SJSA1 (cell line): ENCODE measurements around the gene CCDC63. TPM values are rescaled to one million over a fixed set of nuclear protein-coding genes. Genes with fewer than 3 reads are reported as not detected.

Experiments
- DNase-seq, 2 experiments: peaks; one replicate each; pipeline ENCODE4 v3.0.0-alpha.2; 2015 to 2020; ENCODE audit warnings: low spot score in 2 of 2, low read depth in 1 of 2
- H3K27ac ChIP-seq: fragments of 250-450 bp; sonication (Bioruptor Pico); 2 replicates; pipeline ENCODE4 v1.5.1; 2020; ENCODE audit warnings: mild to moderate bottlenecking, moderate library complexity
- H3K27me3 ChIP-seq: fragments of 250-450 bp; sonication (Bioruptor Pico); replicated peaks from 2 replicates; pipeline ENCODE4 v1.5.1; 2020; ENCODE audit warnings: mild to moderate bottlenecking, moderate library complexity
- H3K36me3 ChIP-seq: fragments of 250-450 bp; sonication (Bioruptor Pico); 2 replicates; pipeline ENCODE4 v1.5.1; 2020; ENCODE audit warnings: mild to moderate bottlenecking
- H3K4me1 ChIP-seq: fragments of 250-450 bp; sonication (Bioruptor Pico); replicated peaks from 2 replicates; pipeline ENCODE4 v1.6.1; 2021; ENCODE audit warnings: mild to moderate bottlenecking
- H3K4me3 ChIP-seq: fragments of 250-450 bp; sonication (Bioruptor Pico); 2 replicates; pipeline ENCODE4 v1.5.1; 2020; ENCODE audit warnings: mild to moderate bottlenecking
- H3K9me3 ChIP-seq: fragments of 250-450 bp; sonication (Bioruptor Pico); replicated peaks from 2 replicates; pipeline ENCODE4 v1.5.1; 2020; ENCODE audit warnings: mild to moderate bottlenecking
- total RNA-seq: library from RNA; depleted of rRNA; stranded (reverse); fragments of >200 nt; shearing (Covaris generic); gene quantifications from 2 replicates; pipeline ENCODE4 v1.2.3, GENCODE V29; 2014

CCDC63 gene
- total RNA-seq, 1 experiment from 2014 or later, result not detected

- no peak overlapping the region for H3K4me3 ChIP-seq
- no peaks in the 10 kb centered on the region for H3K4me1 ChIP-seq
- H3K27ac ChIP-seq, result no peak overlapping the region
- no peak for DNase-seq
- H3K9me3 ChIP-seq, result no peaks in the 10 kb centered on the region
- no peaks in the 10 kb centered on the region for H3K27me3 ChIP-seq
- no peaks in the 10 kb centered on the region for H3K36me3 ChIP-seq
Observed at GRCh38 chr12:110874351-110874750, 27.6 kb downstream of the CCDC63 start.

GRCh38 chr12:110874781-110875180 is 28.0 kb downstream of the CCDC63 start:
- Histone ChIP-seq H3K36me3 (no peaks in the 10 kb centered on the region), H3K9me3 (no peaks in the 10 kb centered on the region)

GRCh38 chr12:110880651-110881050 is 33.9 kb downstream of the CCDC63 start:
- Histone ChIP-seq H3K9me3 (no peaks in the 10 kb centered on the region), H3K4me1 (no peaks in the 10 kb centered on the region), H3K36me3 (no peaks in the 10 kb centered on the region), H3K27ac (no peak overlapping the region), H3K4me3 (no peak overlapping the region), H3K27me3 (no peaks in the 10 kb centered on the region)
- DNase-seq, result no peak

More at GRCh38 chr12:110874781-110875180, 28.0 kb downstream of the CCDC63 start:
- no peak overlapping the region for H3K27ac ChIP-seq
- no peaks in the 10 kb centered on the region for H3K4me1 ChIP-seq
- no peak for DNase-seq
- H3K4me3 ChIP-seq, result no peak overlapping the region
- no peaks in the 10 kb centered on the region for H3K27me3 ChIP-seq

- Histone ChIP-seq H3K27me3 (no peaks in the 10 kb centered on the region), H3K27ac (no peak overlapping the region), H3K4me1 (no peaks in the 10 kb centered on the region), H3K4me3 (no peak overlapping the region), H3K9me3 (no peaks in the 10 kb centered on the region), H3K36me3 (no peaks in the 10 kb centered on the region)
- no peak for DNase-seq
Observed at GRCh38 chr12:110883251-110883650, 36.5 kb downstream of the CCDC63 start.

GRCh38 chr12:110885152-110885840 is 38.5 kb downstream of the CCDC63 start:
- no peak overlapping the region for H3K4me3 ChIP-seq
- H3K36me3 ChIP-seq, result no peaks in the 10 kb centered on the region
- H3K27me3 ChIP-seq, result no peaks in the 10 kb centered on the region
- no peaks in the 10 kb centered on the region for H3K4me1 ChIP-seq
- H3K27ac ChIP-seq, result no peak overlapping the region
- DNase-seq, result no peak
- no peaks in the 10 kb centered on the region for H3K9me3 ChIP-seq

GRCh38 chr12:110888256-110888991 is 41.6 kb downstream of the CCDC63 start:
- H3K27me3 ChIP-seq, result no peaks in the 10 kb centered on the region
- H3K36me3 ChIP-seq, result no peaks in the 10 kb centered on the region
- no peak overlapping the region; the same call in 1 of the 2 replicates for H3K4me3 ChIP-seq
- H3K27ac ChIP-seq, result no peak overlapping the region
- no peaks in the 10 kb centered on the region; the same call in 1 of the 2 replicates for H3K4me1 ChIP-seq
- DNase-seq, result no peak
- no peaks in the 10 kb centered on the region for H3K9me3 ChIP-seq

GRCh38 chr12:110889361-110889760 is 42.6 kb downstream of the CCDC63 start:
- no peaks in the 10 kb centered on the region; the same call in 1 of the 2 replicates for H3K4me1 ChIP-seq
- no peaks in the 10 kb centered on the region for H3K36me3 ChIP-seq
- no peak overlapping the region for H3K4me3 ChIP-seq
- H3K27me3 ChIP-seq, result 0 out of 2 replicates have a peak, but pooled peaks cover 3% of the 10 kb centered on the region
- no peaks in the 10 kb centered on the region for H3K9me3 ChIP-seq
- DNase-seq, result no peak
- no peak overlapping the region for H3K27ac ChIP-seq

GRCh38 chr12:110893956-110894355 is 47.2 kb downstream of the CCDC63 start:
- Histone ChIP-seq H3K4me3 (no peak overlapping the region), H3K4me1 (no peaks in the 10 kb centered on the region; the same call in 1 of the 2 replicates), H3K27me3 (0 out of 2 replicates have a peak, but pooled peaks cover 3% of the 10 kb centered on the region), H3K9me3 (no peaks in the 10 kb centered on the region), H3K27ac (no peak overlapping the region), H3K36me3 (no peaks in the 10 kb centered on the region)
- DNase-seq, result no peak

- Histone ChIP-seq H3K4me1 (no peaks in the 10 kb centered on the region; the same call in 1 of the 2 replicates), H3K36me3 (no peaks in the 10 kb centered on the region), H3K4me3 (no peak overlapping the region), H3K9me3 (no peaks in the 10 kb centered on the region), H3K27me3 (0 out of 2 replicates have a peak, but pooled peaks cover 3% of the 10 kb centered on the region), H3K27ac (no peak overlapping the region)
- no peak for DNase-seq
Observed at GRCh38 chr12:110896559-110896958, 49.8 kb downstream of the CCDC63 start.

GRCh38 chr12:110901401-110901800 is 54.6 kb downstream of the CCDC63 start:
- Histone ChIP-seq H3K4me1 (no peaks in the 10 kb centered on the region), H3K27me3 (no peaks in the 10 kb centered on the region), H3K9me3 (no peaks in the 10 kb centered on the region), H3K27ac (no peak overlapping the region), H3K36me3 (no peaks in the 10 kb centered on the region), H3K4me3 (no peak overlapping the region)
- no peak for DNase-seq

- H3K27ac ChIP-seq, result no peak overlapping the region
- DNase-seq, result no peak
- H3K27me3 ChIP-seq, result no peaks in the 10 kb centered on the region
- H3K4me1 ChIP-seq, result no peaks in the 10 kb centered on the region
- no peaks in the 10 kb centered on the region for H3K36me3 ChIP-seq
- no peak overlapping the region for H3K4me3 ChIP-seq
- H3K9me3 ChIP-seq, result no peaks in the 10 kb centered on the region
Observed at GRCh38 chr12:110903511-110903910, 56.7 kb downstream of the CCDC63 start.

- Histone ChIP-seq H3K27me3 (no peaks in the 10 kb centered on the region), H3K9me3 (no peaks in the 10 kb centered on the region), H3K4me3 (no peak overlapping the region), H3K4me1 (no peaks in the 10 kb centered on the region), H3K27ac (no peak overlapping the region), H3K36me3 (no peaks in the 10 kb centered on the region)
- no peak for DNase-seq
Observed at GRCh38 chr12:110906083-110906482, 59.3 kb downstream of the CCDC63 start.

GRCh38 chr12:110906516-110906915 is 59.7 kb downstream of the CCDC63 start:
- no peak overlapping the region for H3K4me3 ChIP-seq
- H3K36me3 ChIP-seq, result no peaks in the 10 kb centered on the region
- H3K27me3 ChIP-seq, result no peaks in the 10 kb centered on the region
- no peaks in the 10 kb centered on the region for H3K4me1 ChIP-seq
- H3K27ac ChIP-seq, result no peak overlapping the region
- H3K9me3 ChIP-seq, result no peaks in the 10 kb centered on the region
- DNase-seq, result no peak

- Histone ChIP-seq H3K27ac (no peak overlapping the region), H3K27me3 (no peaks in the 10 kb centered on the region), H3K4me3 (no peak overlapping the region), H3K4me1 (no peaks in the 10 kb centered on the region), H3K9me3 (no peaks in the 10 kb centered on the region), H3K36me3 (no peaks in the 10 kb centered on the region)
- DNase-seq, result no peak
Observed at GRCh38 chr12:110906985-110907384, 60.2 kb downstream of the CCDC63 start.
